HepG2 (cell line): ENCODE measurements around the gene LYSMD2. TPM values are rescaled to one million over a fixed set of nuclear protein-coding genes. Genes with fewer than 3 reads are reported as not detected.

ENCODE experiments used
- ATAC-seq: fragments of 200-7000 bp; cut with Tn5 transposase; 3 replicates; pipeline ENCODE4 v1.9.1; 2020; ENCODE audit warnings: mild to moderate bottlenecking, moderate library complexity
- BruUV-seq: library from RNA; stranded (reverse); fragments of 400-500 nt; replicated peaks from 2 replicates; lab custom pipeline; 2021; lab: Mats Ljungman, UMichigan
- CTCF ChIA-PET: fragments of 300-600 bp; formaldehyde crosslinking; extraction: SDS; loops from one replicate; lab custom pipeline; 2021; ENCODE audit warnings: low total read pairs, inconsistent platforms, low intra/inter-chr PET ratio; lab: Yijun Ruan, JAX
- POLR2A ChIA-PET: fragments of 350-600 bp; sonication (Branson Sonifier 250); formaldehyde crosslinking; loops from one replicate; lab custom pipeline; 2020; ENCODE audit warnings: antibody characterized with exemption, inconsistent platforms; lab: Yijun Ruan, JAX
- DNase-seq: peaks from one replicate; pipeline ENCODE4 v3.0.0-alpha.2; 2015; ENCODE audit warnings: low spot score
- FAIRE-seq: peaks from 3 replicates; lab custom pipeline; 2011; peaks lifted over from hg19 to GRCh38; lab: Jason Lieb, UNC
- H2AFZ ChIP-seq: one replicate; pipeline ENCODE4 v1.6.1; 2011; ENCODE audit warnings: low read length, inconsistent platforms
- H3K27ac ChIP-seq: fragments of 300-600 bp; 3 replicates; pipeline ENCODE4 v1.8.0; 2011; ENCODE audit warnings: mixed run types, mild to moderate bottlenecking, mixed read lengths, low read length, inconsistent platforms; ENCODE audit not compliant: insufficient read depth; ENCODE audit errors: extremely low read length
- H3K27me3 ChIP-seq, 2 experiments: fragments of 200-600 bp in 1 of 2; 2 replicates in 1 of 2; 3 replicates in 1 of 2; pipeline versions ENCODE4 v1.6.0 to v1.8.0; 2011; ENCODE audit warnings: low read length in 2 of 2, mild to moderate bottlenecking in 2 of 2, moderate library complexity in 2 of 2, inconsistent platforms in 1 of 2; ENCODE audit not compliant: insufficient read depth in 2 of 2, control insufficient read depth in 1 of 2
- H3K36me3 ChIP-seq, 2 experiments: fragments of 200-600 bp in 1 of 2; replicated peaks in 1 of 2; 2 replicates in 1 of 2; 3 replicates in 1 of 2; pipeline versions ENCODE4 v1.5.1 to v1.8.0; 2011; ENCODE audit warnings: low read length in 2 of 2, inconsistent platforms in 1 of 2; ENCODE audit not compliant: insufficient read depth in 2 of 2, control insufficient read depth in 1 of 2
- H3K4me1 ChIP-seq: 2 replicates; pipeline ENCODE4 v1.5.1; 2012; ENCODE audit warnings: low read length, inconsistent platforms; ENCODE audit not compliant: insufficient read depth
- H3K4me2 ChIP-seq: 2 replicates; pipeline ENCODE4 v1.6.0; 2011; ENCODE audit warnings: low read depth, low read length, inconsistent platforms
- H3K4me3 ChIP-seq, 3 experiments: fragments of 200-600 bp in 1 of 3; sonication (generic), shearing (Covaris generic) in 1 of 3; replicated peaks in 1 of 3; 2 replicates each; pipeline ENCODE4 v1.5.1; 2011 to 2016; ENCODE audit warnings: low read length in 3 of 3, inconsistent platforms in 2 of 3, low read depth in 2 of 3, mild to moderate bottlenecking in 2 of 3, control low read depth in 1 of 3, mixed read lengths in 1 of 3; ENCODE audit not compliant: insufficient read depth in 1 of 3
- H3K79me2 ChIP-seq: one replicate; pipeline ENCODE4 v1.6.1; 2011; ENCODE audit warnings: low read length, inconsistent platforms; ENCODE audit not compliant: insufficient read depth
- H3K9ac ChIP-seq: 2 replicates; pipeline ENCODE4 v1.6.0; 2011; ENCODE audit warnings: mild to moderate bottlenecking, low read depth, low read length, inconsistent platforms; ENCODE audit not compliant: insufficient read depth
- H3K9me3 ChIP-seq: 2 replicates; pipeline ENCODE4 v1.5.1; 2012; ENCODE audit warnings: mild to moderate bottlenecking, low read length
- H4K20me1 ChIP-seq: 2 replicates; pipeline ENCODE4 v1.6.0; 2011; ENCODE audit warnings: inconsistent platforms, mild to moderate bottlenecking, low read length, moderate library complexity; ENCODE audit not compliant: insufficient read depth
- AGO2 ChIP-seq: fragments of 200-400 bp; formaldehyde crosslinking; optimal IDR thresholded peaks from 2 replicates; pipeline ENCODE3; 2017; ENCODE audit warnings: mild to moderate bottlenecking, low read depth, low read length, moderate library complexity
- ARNT ChIP-seq: fragments of 450-650 bp; IDR thresholded peaks from 2 replicates; pipeline ENCODE4 v1.6.1; 2017
- FOXA3 ChIP-seq: IDR thresholded peaks from 2 replicates; pipeline ENCODE4 v1.6.1; 2016; ENCODE audit warnings: missing genetic modification reagents, missing compliant biosample characterization
- PRPF4 ChIP-seq: fragments of 200-400 bp; formaldehyde crosslinking; IDR thresholded peaks from 2 replicates; pipeline ENCODE4 v1.6.1; 2016; ENCODE audit warnings: low read length, low read depth; ENCODE audit not compliant: poor library complexity, severe bottlenecking
- RAD21 ChIP-seq: fragments of 450-650 bp; formaldehyde crosslinking; IDR thresholded peaks from 2 replicates; pipeline ENCODE4 v1.5.0; 2020; ENCODE audit warnings: mild to moderate bottlenecking
- RBAK ChIP-seq: sonication (generic); formaldehyde crosslinking; IDR thresholded peaks from 2 replicates; pipeline ENCODE4 v1.5.1; 2020; ENCODE audit warnings: mild to moderate bottlenecking, missing genetic modification reagents
- RFXANK ChIP-seq: IDR thresholded peaks from 2 replicates; pipeline ENCODE4 v1.6.1; 2016
- SKI ChIP-seq: fragments of 450-650 bp; IDR thresholded peaks from one replicate; pipeline ENCODE4 v1.6.1; 2018; ENCODE audit warnings: mild to moderate bottlenecking; ENCODE audit not compliant: partially characterized antibody
- TEAD3 ChIP-seq: optimal IDR thresholded peaks from 2 replicates; pipeline ENCODE3; 2016; ENCODE audit warnings: borderline replicate concordance
- XBP1 ChIP-seq: sonication (generic); formaldehyde crosslinking; IDR thresholded peaks from 2 replicates; pipeline ENCODE4 v1.5.0; 2020; ENCODE audit warnings: missing genetic modification reagents
- ZFY ChIP-seq: sonication (generic); formaldehyde crosslinking; IDR thresholded peaks from 2 replicates; pipeline ENCODE4 v1.4.0; 2020; ENCODE audit warnings: missing genetic modification reagents
- ZNF333 ChIP-seq: sonication (generic); formaldehyde crosslinking; IDR thresholded peaks from 2 replicates; pipeline ENCODE4 v1.4.0; 2020; ENCODE audit warnings: mild to moderate bottlenecking, missing genetic modification reagents, borderline replicate concordance
- ZNF615 ChIP-seq: sonication (generic); formaldehyde crosslinking; IDR thresholded peaks from 2 replicates; pipeline ENCODE4 v1.5.0; 2020; ENCODE audit warnings: mild to moderate bottlenecking, missing genetic modification reagents, borderline replicate concordance
- ZNF678 ChIP-seq: sonication (generic); formaldehyde crosslinking; IDR thresholded peaks from 2 replicates; pipeline ENCODE4 v1.4.0; 2020; ENCODE audit warnings: mild to moderate bottlenecking, missing genetic modification reagents
- ZNF780A ChIP-seq: sonication (generic); formaldehyde crosslinking; IDR thresholded peaks from 2 replicates; pipeline ENCODE4 v1.8.0; 2022; ENCODE audit warnings: mild to moderate bottlenecking, missing genetic modification reagents, moderate library complexity
- WGBS: methylation state at CpG from one replicate; pipeline ENCODE4 v1.1.6; 2017; ENCODE audit warnings: low lambda C conversion rate; 5-methylcytosine and 5-hydroxymethylcytosine counted together
- in situ Hi-C: cut with HindIII; loops from 2 replicates; pipeline ENCODE4 v1.10.0; 2017; ENCODE audit warnings: low pct_unique_long_range_greater_than_20kb; ENCODE audit not compliant: extremely low pct_ligation_motif_present
- intact Hi-C: fragments of 100-400 bp; cut with micrococcal nuclease; formaldehyde crosslinking; loops from one replicate; pipeline ENCODE4 v1.10.0; 2022; ENCODE audit not compliant: unreplicated experiment
- polyA plus RNA-seq, 8 experiments: library from polyadenylated mRNA; depleted of rRNA in 3 of 8; stranded (reverse) in 7 of 8; unstranded in 1 of 8; fragments of >200 nt; fragmentation: Illumina TruSeq in 4 of 8; extraction: Trizol in 4 of 8; gene quantifications; 2 replicates each; pipeline versions ENCODE4 v1.2.1 to v1.2.3, GENCODE V29; 2011 to 2016; ENCODE audit warnings: low read depth in 4 of 8, missing spikeins in 1 of 8, mixed read lengths in 1 of 8; ENCODE audit not compliant: insufficient read depth in 1 of 8
- total RNA-seq, 5 experiments: library from RNA; depleted of rRNA; stranded (reverse); fragments of >200 nt; fragmentation: Illumina TruSeq; extraction: Trizol; gene quantifications; 2 replicates each; pipeline ENCODE4 v1.2.3, GENCODE V29; 2016; ENCODE audit warnings: low read depth in 1 of 5
- TF ChIP-seq, protein P1 (sequence below): sonication (generic); formaldehyde crosslinking; IDR thresholded peaks from 2 replicates; pipeline ENCODE4 v1.8.0; 2022; ENCODE audit warnings: missing genetic modification reagents, mild to moderate bottlenecking, borderline replicate concordance
- TF ChIP-seq, protein P2 (sequence below): sonication (generic); formaldehyde crosslinking; IDR thresholded peaks from 2 replicates; pipeline ENCODE4 v1.4.0; 2020; ENCODE audit warnings: missing genetic modification reagents

LYSMD2 gene
- total and polyA plus RNA-seq, 2 of the 13 experiments (the other 11 are each of a cell fraction or from before 2014, with no cell fraction given): 0.05 to 0.27 TPM

DNA sequence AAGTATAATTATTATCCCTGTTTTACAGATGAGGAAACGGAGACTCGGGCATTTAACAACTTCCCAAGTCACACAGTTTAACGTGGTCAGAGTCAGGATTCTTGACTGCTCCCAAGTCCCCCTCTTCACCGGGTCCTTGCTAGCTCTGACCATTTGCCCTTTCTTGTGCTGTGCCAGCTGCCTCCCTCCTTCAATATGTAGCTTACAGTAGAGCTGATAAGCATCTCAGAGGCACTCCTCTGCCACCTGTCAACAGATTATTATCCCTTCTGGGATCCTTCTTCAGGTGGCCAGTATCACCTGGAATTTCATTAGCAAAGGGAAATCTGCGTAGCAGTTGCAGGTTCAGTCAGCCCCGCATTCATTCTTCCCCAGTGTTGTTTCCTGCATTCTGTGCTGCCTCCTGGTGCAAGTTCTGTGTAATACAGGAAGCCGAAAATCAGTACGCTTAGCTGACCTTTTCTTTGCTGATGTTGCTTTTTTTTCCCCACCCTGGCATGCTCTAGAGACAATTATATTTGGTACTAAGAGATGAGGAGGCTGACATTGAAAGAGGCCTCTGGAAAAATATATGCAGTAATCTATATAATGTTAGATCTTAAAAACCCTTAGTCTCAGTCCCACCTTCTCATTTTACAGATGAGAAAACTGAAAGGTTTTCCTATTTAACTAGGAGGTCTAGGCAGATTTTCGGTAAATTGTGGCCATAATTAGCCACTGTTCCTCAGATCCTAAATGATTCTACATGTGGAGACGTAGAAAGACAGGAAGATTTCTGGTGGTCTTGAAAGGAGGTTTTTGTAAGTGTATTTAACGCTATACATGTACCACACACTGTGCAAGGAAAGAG is 38.7 kb upstream of the LYSMD2 start (continued):
- TF ChIP-seq TEAD3 (CRISPR knock-in tag) (peak; percentile 36), ARNT (no peak), SKI (no peak), RAD21 (CRISPR knock-in tag) (peak; percentile 62), ZNF678 (CRISPR knock-in tag) (no peak), ZFY (CRISPR knock-in tag) (no peak), XBP1 (CRISPR knock-in tag) (no peak), FOXA3 (CRISPR knock-in tag) (0 out of 2 replicates have a peak, but pooled peaks have one; percentile 7)
- TF ChIP-seq, protein P1, sequence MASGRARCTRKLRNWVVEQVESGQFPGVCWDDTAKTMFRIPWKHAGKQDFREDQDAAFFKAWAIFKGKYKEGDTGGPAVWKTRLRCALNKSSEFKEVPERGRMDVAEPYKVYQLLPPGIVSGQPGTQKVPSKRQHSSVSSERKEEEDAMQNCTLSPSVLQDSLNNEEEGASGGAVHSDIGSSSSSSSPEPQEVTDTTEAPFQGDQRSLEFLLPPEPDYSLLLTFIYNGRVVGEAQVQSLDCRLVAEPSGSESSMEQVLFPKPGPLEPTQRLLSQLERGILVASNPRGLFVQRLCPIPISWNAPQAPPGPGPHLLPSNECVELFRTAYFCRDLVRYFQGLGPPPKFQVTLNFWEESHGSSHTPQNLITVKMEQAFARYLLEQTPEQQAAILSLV (CRISPR knock-in tag): no peak

DNA sequence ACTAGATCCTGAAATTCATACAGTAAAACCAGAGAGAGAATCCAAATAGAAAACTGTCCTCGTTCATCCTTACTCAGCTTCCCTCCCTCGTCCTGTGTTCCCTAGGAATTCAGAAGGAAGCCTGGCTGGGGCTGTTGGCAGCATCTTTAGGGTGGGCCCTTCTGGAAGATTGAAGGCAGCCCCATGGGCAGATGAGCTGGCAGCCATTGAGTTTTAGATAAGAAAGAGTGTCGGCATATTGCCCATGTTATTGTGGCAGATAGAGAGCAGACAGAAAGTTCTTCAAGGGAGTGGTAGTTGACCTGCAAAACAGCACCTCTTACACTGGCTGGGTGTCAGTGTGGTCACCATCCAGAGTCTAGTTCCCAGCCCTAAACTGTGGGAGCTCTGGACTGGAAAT is 37.5 kb upstream of the LYSMD2 start:
- Histone ChIP-seq H3K4me1 (peaks cover 6% of the 10 kb centered on the region; the same call in 1 of the 2 replicates), H3K9me3 (no peaks in the 10 kb centered on the region), H3K27me3 (no peaks in the 10 kb centered on the region; a peak in 1 of 5 replicates), H2AFZ (no peak overlapping the region), H3K9ac (no peak overlapping the region)
- FAIRE-seq (no peak), ATAC-seq (no peak)
- intact Hi-C loops: loop anchor here (10.0 kb wide), 1 partner anchor 240 kb away; no protein-coding TSS in a partner anchor
- 9% methylated on average over 3 of the region's 3 CpGs for WGBS
- CTCF ChIA-PET: interaction anchor here (3.3 kb wide), 1 partner anchor 125 kb away, joined by 107 read pairs; no protein-coding TSS in a partner anchor
- TF ChIP-seq PRPF4 (no peak), AGO2 (no peak), RBAK (no peak), ZNF780A (CRISPR knock-in tag) (no peak), ZNF615 (CRISPR knock-in tag) (no peak), ZNF333 (CRISPR knock-in tag) (no peak), RFXANK (no peak)
- TF ChIP-seq, protein P2, sequence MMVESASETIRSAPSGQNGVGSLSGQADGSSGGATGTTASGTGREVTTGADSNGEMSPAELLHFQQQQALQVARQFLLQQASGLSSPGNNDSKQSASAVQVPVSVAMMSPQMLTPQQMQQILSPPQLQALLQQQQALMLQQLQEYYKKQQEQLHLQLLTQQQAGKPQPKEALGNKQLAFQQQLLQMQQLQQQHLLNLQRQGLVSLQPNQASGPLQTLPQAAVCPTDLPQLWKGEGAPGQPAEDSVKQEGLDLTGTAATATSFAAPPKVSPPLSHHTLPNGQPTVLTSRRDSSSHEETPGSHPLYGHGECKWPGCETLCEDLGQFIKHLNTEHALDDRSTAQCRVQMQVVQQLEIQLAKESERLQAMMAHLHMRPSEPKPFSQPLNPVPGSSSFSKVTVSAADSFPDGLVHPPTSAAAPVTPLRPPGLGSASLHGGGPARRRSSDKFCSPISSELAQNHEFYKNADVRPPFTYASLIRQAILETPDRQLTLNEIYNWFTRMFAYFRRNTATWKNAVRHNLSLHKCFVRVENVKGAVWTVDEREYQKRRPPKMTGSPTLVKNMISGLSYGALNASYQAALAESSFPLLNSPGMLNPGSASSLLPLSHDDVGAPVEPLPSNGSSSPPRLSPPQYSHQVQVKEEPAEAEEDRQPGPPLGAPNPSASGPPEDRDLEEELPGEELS (CRISPR knock-in tag): no peak
- TF ChIP-seq, all 625 proteins: peak for 0
- Histone ChIP-seq H3K4me2 (no peak overlapping the region), H4K20me1 (no peaks in the 10 kb centered on the region; the same call in 1 of the 2 replicates), H3K36me3 (no peaks in the 10 kb centered on the region), H3K4me3 (no peak overlapping the region), H3K27ac (no peak overlapping the region), H3K79me2 (no peaks in the 10 kb centered on the region)
- POLR2A ChIA-PET: no interaction called here
- no peak for DNase-seq
- in situ Hi-C loops: loop anchor here (5.0 kb wide), 1 partner anchor 123 kb away; no protein-coding TSS in a partner anchor
- no TSS peak for BruUV-seq
